Activated naive CD4-positive, alpha-beta T cell treated with anti-CD3 and anti-CD28 coated beads, Interleukin-2, amount 50 U/mL, for 72 hours (primary cell): Measurements from ENCODE around the gene OSBPL3. TPM values are rescaled to one million over a fixed set of nuclear protein-coding genes. Genes with fewer than 3 reads are reported as not detected.

Source experiments
- ATAC-seq, 2 donors: fragments of 150-1000 bp; cut with Tn5 transposase; 2 replicates each; pipeline ENCODE4 v1.10.0; 2021; ENCODE audit warnings: mild to moderate bottlenecking in 2 of 2, moderate library complexity in 2 of 2
- DNase-seq, 2 donors: peaks; one replicate each; pipeline ENCODE4 v3.0.0; 2021 to 2022; ENCODE audit warnings: low spot score in 2 of 2
- H3K27ac Mint-ChIP-seq, 2 donors: one replicate each; pipeline ENCODE4 v1.8.0; 2022; ENCODE audit warnings: mild to moderate bottlenecking in 2 of 2, mixed read lengths in 2 of 2
- H3K36me3 Mint-ChIP-seq, 2 donors: one replicate each; pipeline ENCODE4 v1.8.0; 2022; ENCODE audit warnings: mixed read lengths in 2 of 2
- H3K9me3 Mint-ChIP-seq, 2 donors: one replicate each; pipeline ENCODE4 v1.8.0; 2022; ENCODE audit warnings: mixed read lengths in 2 of 2
- total RNA-seq, 2 donors: library from RNA; stranded (reverse); gene quantifications; one replicate each; pipeline ENCODE4 v1.2.3, GENCODE V29; 2022

OSBPL3 gene
- total RNA-seq, 2 donors from 2014 or later: 42.2 to 52.0 TPM

DNA sequence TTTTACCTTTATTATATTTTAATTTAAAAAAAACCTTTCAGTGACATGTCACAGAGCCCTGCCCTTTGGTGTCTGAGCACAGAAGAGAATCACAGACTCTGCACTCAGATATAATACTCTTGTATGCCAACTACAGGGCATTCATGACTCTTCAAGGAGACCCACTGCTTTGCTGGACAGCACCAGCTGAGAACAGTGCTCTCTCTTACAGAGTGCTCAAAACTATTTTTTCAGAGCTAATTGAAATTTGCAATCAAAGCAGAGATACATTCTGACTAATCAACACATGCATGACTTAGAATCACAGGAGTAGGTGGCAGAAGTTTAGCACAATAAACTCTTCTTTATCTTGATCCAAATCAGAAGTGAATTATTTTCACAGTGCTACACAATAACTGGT lies 99.1 kb downstream of the OSBPL3 start:
- Mint-ChIP-seq H3K9me3 (no peaks in the 10 kb centered on the region), H3K27ac (peak overlapping the region in 1 of 2 donors; percentile 27), H3K36me3 (peaks cover under 1 to 5% of the 10 kb centered on the region in 2 donors)
- ATAC-seq (no peak), DNase-seq (no peak)

GRCh38 chr7:24879291-24879690 lies 100.7 kb downstream of the OSBPL3 start:
- ATAC-seq (peak in 1 of 2 donors; percentile 16), DNase-seq (no peak)
- peak overlapping the region in 1 of 2 donors; percentile 15 for H3K27ac Mint-ChIP-seq
- H3K9me3 Mint-ChIP-seq: no peaks in the 10 kb centered on the region
- peaks cover 0 to 5% of the 10 kb centered on the region in 2 donors for H3K36me3 Mint-ChIP-seq

DNA sequence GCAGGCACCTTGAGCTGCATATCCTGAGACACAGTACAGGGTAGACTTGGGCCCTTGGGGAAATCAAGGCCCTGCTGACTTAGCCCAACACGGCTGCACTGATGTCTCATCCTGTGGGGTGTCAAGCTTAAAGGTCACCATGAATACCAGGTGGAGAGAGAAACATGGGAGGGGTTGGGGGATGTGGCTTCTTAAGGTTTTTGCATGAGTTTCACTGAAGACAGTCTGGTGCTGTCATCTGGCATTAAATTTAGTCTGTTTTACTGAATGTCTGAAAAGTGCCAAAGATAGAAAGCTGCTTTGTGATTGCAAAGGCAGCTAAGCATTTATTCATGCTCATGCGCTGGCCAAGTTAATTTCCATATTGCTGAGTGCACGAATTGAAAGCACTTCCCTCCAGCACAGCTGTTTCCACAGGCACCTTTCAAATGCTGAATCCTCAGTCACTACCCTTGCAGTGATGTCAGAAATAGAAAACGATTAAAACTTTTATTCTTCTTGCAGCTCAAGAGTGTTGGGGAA lies 102.1 kb downstream of the OSBPL3 start:
- peak in 1 of 2 donors; percentile 14 for DNase-seq
- peaks cover 0 to 3% of the 10 kb centered on the region in 2 donors for H3K36me3 Mint-ChIP-seq
- ATAC-seq: peak; percentile 75 to 96
- H3K27ac Mint-ChIP-seq: peak overlapping the region in 1 of 2 donors; percentile 56
- no peaks in the 10 kb centered on the region for H3K9me3 Mint-ChIP-seq

- no peak for ATAC-seq
- no peak overlapping the region for H3K27ac Mint-ChIP-seq
- H3K9me3 Mint-ChIP-seq: no peaks in the 10 kb centered on the region
- no peak for DNase-seq
- H3K36me3 Mint-ChIP-seq: peaks cover 11 to 16% of the 10 kb centered on the region in 2 donors
These were observed 105.2 kb downstream of the OSBPL3 start for GRCh38 chr7:24874791-24875190.

GRCh38 chr7:24873944-24874343 lies 106.0 kb downstream of the OSBPL3 start:
- Mint-ChIP-seq H3K27ac (no peak overlapping the region), H3K36me3 (peaks cover 15 to 19% of the 10 kb centered on the region in 2 donors), H3K9me3 (no peaks in the 10 kb centered on the region)
- ATAC-seq: no peak
- no peak for DNase-seq

DNA sequence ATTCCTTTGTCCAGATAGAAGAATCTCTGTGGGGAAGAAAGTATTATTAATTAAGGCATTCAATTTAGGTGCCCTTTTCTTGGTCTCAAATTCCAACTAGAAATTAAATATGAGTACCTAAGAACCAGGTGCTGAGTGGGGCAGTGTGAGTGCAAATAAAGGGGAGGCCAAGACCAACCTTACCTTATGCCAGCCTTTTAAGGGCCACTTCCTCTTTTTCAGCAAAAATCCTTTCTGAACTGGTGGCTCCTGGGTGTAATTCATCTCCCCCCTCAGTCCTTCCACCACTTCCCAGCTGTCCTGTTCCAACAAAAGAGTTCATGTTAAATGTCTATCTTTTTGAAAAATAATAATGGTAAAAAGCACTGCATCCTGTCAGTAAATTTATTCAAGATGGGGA lies 108.2 kb downstream of the OSBPL3 start:
- Mint-ChIP-seq H3K27ac (no peak overlapping the region), H3K9me3 (peaks cover 0 to 6% of the 10 kb centered on the region in 2 donors), H3K36me3 (peaks cover 15 to 35% of the 10 kb centered on the region in 2 donors)
- ATAC-seq: no peak
- DNase-seq: no peak

DNA sequence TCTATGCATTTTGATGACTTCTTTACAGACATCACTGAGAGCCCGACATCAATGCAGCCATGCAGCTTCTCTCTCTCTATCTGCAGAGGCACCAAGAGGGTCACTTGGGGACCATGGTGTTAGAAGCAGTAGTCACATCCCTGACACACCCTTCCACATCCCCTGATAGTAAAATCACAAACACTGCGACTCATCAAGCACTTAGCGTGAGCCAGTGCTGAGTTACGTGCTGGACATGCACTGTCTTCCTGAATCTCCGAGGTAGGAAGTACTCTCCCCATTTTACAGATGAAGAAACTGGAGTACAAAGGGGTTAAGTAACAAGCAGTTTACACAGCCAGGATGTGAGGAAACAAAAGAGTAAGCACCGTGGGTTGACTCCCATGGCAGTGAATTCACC lies 109.2 kb downstream of the OSBPL3 start:
- H3K36me3 Mint-ChIP-seq: peaks cover 21 to 42% of the 10 kb centered on the region in 2 donors
- peaks cover 0 to 6% of the 10 kb centered on the region in 2 donors for H3K9me3 Mint-ChIP-seq
- no peak overlapping the region for H3K27ac Mint-ChIP-seq
- no peak for ATAC-seq
- DNase-seq: no peak

- peaks cover 0 to 6% of the 10 kb centered on the region in 2 donors for H3K9me3 Mint-ChIP-seq
- H3K36me3 Mint-ChIP-seq: peaks cover 30 to 53% of the 10 kb centered on the region in 2 donors
- no peak for ATAC-seq
- H3K27ac Mint-ChIP-seq: no peak overlapping the region
- no peak for DNase-seq
These were observed 110.4 kb downstream of the OSBPL3 start for GRCh38 chr7:24869572-24869971.

DNA sequence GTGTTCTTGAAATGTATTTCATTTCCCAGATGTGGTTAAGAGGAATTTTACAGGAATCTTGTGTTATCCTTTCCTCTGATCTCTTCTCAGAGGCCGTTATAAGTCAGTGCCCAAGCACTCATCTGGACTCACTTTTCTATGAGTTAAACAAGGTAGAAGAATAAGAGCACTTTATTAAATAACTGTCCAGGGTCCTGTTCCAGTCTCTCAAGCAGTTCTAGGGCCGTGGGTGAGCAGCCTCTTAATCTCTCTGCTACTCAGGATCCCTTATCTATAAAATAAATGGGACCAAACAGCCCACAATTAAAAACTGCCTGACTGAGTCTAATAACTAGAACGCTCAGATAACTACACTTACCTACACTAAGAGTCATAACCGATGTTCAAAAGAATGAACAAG lies 111.2 kb downstream of the OSBPL3 start:
- Mint-ChIP-seq H3K36me3 (peaks cover 35 to 58% of the 10 kb centered on the region in 2 donors), H3K9me3 (peaks cover 0 to 6% of the 10 kb centered on the region in 2 donors), H3K27ac (no peak overlapping the region)
- no peak for ATAC-seq
- no peak for DNase-seq

GRCh38 chr7:24866004-24866615 lies 113.9 kb downstream of the OSBPL3 start:
- peak; percentile 93 to 97 for ATAC-seq

GRCh38 chr7:24864214-24864817 lies 115.7 kb downstream of the OSBPL3 start:
- no peak for ATAC-seq

More at GRCh38 chr7:24866004-24866615, 113.9 kb downstream of the OSBPL3 start:
- H3K36me3 Mint-ChIP-seq: peaks cover 56 to 80% of the 10 kb centered on the region in 2 donors
- peak in 1 of 2 donors; percentile 35 for DNase-seq
- H3K9me3 Mint-ChIP-seq: peaks cover 0 to 6% of the 10 kb centered on the region in 2 donors
- H3K27ac Mint-ChIP-seq: peak overlapping the region; percentile 83 to 84

DNA sequence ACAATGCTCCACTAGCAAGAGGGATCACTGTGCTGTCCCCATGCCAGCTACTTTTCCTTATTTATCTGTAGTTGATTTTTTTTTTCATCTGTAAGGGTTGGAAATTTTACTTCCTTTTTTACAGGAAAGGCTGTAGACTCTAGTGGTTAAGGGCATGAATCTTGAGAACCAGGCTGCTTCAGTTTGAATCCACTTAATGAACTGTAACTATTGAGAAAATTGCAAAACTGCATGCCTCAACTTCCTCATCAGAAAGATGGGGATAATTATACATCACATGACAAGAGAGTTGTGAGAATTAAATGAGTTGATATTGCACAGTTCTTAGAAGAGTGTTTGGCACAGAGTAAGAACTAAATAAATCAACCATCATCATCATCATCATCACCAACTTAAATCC lies 116.4 kb downstream of the OSBPL3 start:
- no peak for DNase-seq
- no peak for ATAC-seq
- no peak overlapping the region for H3K27ac Mint-ChIP-seq
- H3K36me3 Mint-ChIP-seq: peaks cover 44 to 70% of the 10 kb centered on the region in 2 donors
- H3K9me3 Mint-ChIP-seq: peaks cover 0 to 6% of the 10 kb centered on the region in 2 donors

More at GRCh38 chr7:24864214-24864817, 115.7 kb downstream of the OSBPL3 start:
- peak overlapping the region in 1 of 2 donors; percentile 84 for H3K27ac Mint-ChIP-seq
- peaks cover 44 to 73% of the 10 kb centered on the region in 2 donors for H3K36me3 Mint-ChIP-seq
- peaks cover 0 to 6% of the 10 kb centered on the region in 2 donors for H3K9me3 Mint-ChIP-seq
- DNase-seq: no peak

- no peak for DNase-seq
- peaks cover 0 to 4% of the 10 kb centered on the region in 2 donors for H3K9me3 Mint-ChIP-seq
- ATAC-seq: no peak
- peaks cover 44 to 63% of the 10 kb centered on the region in 2 donors for H3K36me3 Mint-ChIP-seq
- H3K27ac Mint-ChIP-seq: no peak overlapping the region
These were observed 117.5 kb downstream of the OSBPL3 start for GRCh38 chr7:24862461-24862860.

DNA sequence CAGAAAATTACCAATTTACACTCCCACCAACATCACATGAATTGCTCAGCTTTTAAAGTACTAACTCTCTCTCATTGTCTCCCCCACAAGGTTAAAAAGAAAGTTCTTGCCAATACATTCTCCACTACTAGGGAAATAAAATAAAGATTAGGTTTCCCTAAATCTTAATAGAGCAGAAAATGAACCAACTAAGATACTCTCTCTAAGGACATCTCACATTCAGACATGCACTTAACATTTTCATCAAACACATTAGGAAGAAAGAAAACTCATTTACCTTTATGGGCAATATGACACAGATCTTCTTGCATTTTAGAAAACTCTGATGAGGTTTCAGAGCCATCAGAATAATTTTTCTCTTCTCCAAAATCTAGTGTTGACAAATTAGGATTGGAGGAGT lies 118.6 kb downstream of the OSBPL3 start:
- Mint-ChIP-seq H3K9me3 (no peaks in the 10 kb centered on the region), H3K27ac (no peak overlapping the region), H3K36me3 (peaks cover 43 to 56% of the 10 kb centered on the region in 2 donors)
- ATAC-seq: no peak
- DNase-seq: no peak

- Mint-ChIP-seq H3K27ac (no peak overlapping the region), H3K36me3 (peaks cover 36 to 56% of the 10 kb centered on the region in 2 donors), H3K9me3 (no peaks in the 10 kb centered on the region)
- DNase-seq (no peak), ATAC-seq (no peak)
These were observed 119.4 kb downstream of the OSBPL3 start for GRCh38 chr7:24860611-24861010.

DNA sequence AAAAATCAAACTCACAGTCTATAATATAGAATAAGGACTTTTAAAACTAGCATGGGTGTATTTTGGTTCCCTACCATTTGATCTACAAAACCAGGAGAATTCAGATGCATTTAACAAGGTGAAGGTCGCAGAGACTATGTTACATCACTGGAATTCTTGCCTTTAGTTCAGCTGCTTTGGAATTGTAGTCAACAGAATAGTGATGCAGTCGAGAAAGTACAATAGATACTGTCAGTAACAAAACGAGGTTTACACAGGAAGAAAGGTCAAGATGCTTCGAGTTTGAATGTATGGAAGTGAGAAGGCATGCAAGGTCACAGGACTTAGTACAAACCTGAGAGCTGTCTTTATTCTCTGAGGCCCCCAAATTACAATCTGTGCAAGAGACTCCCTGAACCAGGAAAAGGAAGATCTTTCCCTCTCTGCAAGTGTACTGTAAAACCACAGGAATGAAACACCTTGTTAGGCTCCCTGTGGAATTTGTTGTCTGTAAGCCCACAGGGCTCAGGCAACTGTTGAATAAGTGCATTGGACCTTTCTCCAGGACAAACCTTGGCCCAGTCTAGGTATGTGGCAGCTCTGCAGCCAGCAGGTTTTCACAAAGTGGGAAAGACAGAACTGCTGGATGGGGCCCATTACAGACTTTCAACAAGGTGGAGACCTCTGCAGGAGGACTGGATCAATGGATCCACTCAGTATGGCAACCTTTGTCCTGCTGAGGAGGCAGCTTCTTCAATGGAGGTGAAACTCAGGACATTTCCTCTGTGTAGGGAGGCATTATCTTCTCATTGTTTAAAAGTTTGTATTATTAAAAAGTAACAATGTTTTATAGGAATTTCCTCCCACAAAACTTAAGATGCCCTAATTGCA lies 121.6 kb downstream of the OSBPL3 start:
- peaks cover 19 to 39% of the 10 kb centered on the region in 2 donors for H3K36me3 Mint-ChIP-seq

GRCh38 chr7:24857623-24858022 lies 122.4 kb downstream of the OSBPL3 start:
- ATAC-seq (no peak), DNase-seq (no peak)
- H3K36me3 Mint-ChIP-seq: peaks cover 12 to 32% of the 10 kb centered on the region in 2 donors
- H3K27ac Mint-ChIP-seq: no peak overlapping the region
- no peaks in the 10 kb centered on the region for H3K9me3 Mint-ChIP-seq

More for the DNA sequence above, 121.6 kb downstream of the OSBPL3 start:
- H3K27ac Mint-ChIP-seq: no peak overlapping the region
- no peak for ATAC-seq
- no peaks in the 10 kb centered on the region for H3K9me3 Mint-ChIP-seq
- no peak for DNase-seq
